ENCODE data around the gene COL9A2. TPM values are rescaled to one million over a fixed set of nuclear protein-coding genes. Genes with fewer than 3 reads are reported as not detected.

Gene COL9A2
- polyA plus RNA-seq, 1 of the 3 experiments (the other 2 are of a cell fraction) = 0.94 TPM

GRCh38 chr1:40257313-40257687 lies 59.8 kb downstream of the COL9A2 start (continued):
- TF ChIP-seq MAX (IDR thresholded peaks at IDR 0.05; ENCODE audit: low read depth) (no peak), GATA2 (CRISPR knock-in tag; IDR thresholded peaks at IDR 0.05) (no peak), RAD21 (IDR thresholded peaks at IDR 0.05; ENCODE audit: low read length) (no peak)

DNA sequence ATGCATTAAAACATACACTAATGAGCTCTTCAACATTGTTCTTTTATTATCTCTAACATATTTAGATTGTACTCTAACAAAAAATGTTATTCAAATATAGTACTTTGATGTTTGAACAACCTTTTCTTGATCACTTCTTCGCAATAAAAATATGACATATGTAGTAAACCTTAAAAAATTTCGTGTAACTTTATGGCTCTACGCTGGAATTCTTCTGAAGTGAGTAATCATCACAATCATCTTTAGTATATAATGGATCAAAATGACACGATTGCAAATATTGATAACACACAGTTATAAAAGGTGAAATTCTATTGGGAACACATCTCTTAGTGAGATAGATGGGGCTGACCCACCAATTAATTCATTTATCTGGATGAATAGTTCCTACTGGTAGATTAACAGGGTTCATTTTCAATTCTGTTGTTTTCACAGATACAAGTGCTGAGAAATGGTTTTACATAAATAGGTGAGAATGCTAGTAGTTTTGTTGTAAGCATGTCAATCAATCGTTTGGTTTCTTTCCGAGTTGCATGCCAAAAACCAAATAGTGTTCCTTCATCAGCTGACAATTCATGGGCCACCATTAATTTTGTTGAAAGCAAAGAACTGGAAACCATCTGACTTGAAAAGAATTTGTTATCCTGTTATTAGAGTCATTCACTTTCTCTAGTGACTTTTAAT lies 60.5 kb downstream of the COL9A2 start:
- no peaks in the 10 kb centered on the region for H3K9me3 ChIP-seq
- DNase-seq = no peak
- POLR2A ChIA-PET = no interaction called here
- peak overlapping the region; percentile 75 to 93 for H3K4me3 ChIP-seq (ENCODE audit: low read depth in 2 of 2, low read length in 1 of 2)
- peak overlapping the region; percentile 77 for H3K4me2 ChIP-seq
- H3K4me1 ChIP-seq (ENCODE audit: control insufficient read depth in 1 of 2, insufficient read depth in 2 of 2, low read depth in 1 of 2, low read length in 1 of 2) = peaks cover 10 to 11% of the 10 kb centered on the region in 2 experiments; a peak in 3 of 4 replicates
- no peaks in the 10 kb centered on the region for H3K9me2 ChIP-seq
- peaks cover 9% of the 10 kb centered on the region for H3F3A ChIP-seq (replicated peaks; ENCODE audit: insufficient read depth)
- H2AFZ ChIP-seq (ENCODE audit: low read depth) = 0 out of 2 replicates have a peak overlapping the region, but pooled peaks have one; percentile 94
- CTCF ChIA-PET = interaction anchor here (1.0 to 2.1 kb wide), 4 partner anchors 59 to 112 kb away, joined by 3 to 6 read pairs (median 4); no protein-coding TSS in a partner anchor
- H4K20me1 ChIP-seq (ENCODE audit: insufficient read depth) = no peaks in the 10 kb centered on the region
- peak overlapping the region; percentile 99 for H3K9ac ChIP-seq
- TF ChIP-seq GATA2 (CRISPR knock-in tag; IDR thresholded peaks at IDR 0.05) (no peak), RFX5 (IDR thresholded peaks at IDR 0.05; ENCODE audit: low read length) (no peak), POLR2AphosphoS5 (IDR thresholded peaks at IDR 0.05; ENCODE audit: low read depth, low read length) (no peak), NFIC (IDR thresholded peaks at IDR 0.05; ENCODE audit: borderline replicate concordance) (no peak), RCOR1 (IDR thresholded peaks at IDR 0.05; ENCODE audit: low read length) (no peak), MAX (IDR thresholded peaks at IDR 0.05; ENCODE audit: low read depth) (no peak), TCF12 (IDR thresholded peaks at IDR 0.05) (no peak), CHD2 (IDR thresholded peaks at IDR 0.05; ENCODE audit: low read length, partially characterized antibody) (no peak), REST (IDR thresholded peaks at IDR 0.05; ENCODE audit: low read depth, low read length) (no peak), MXI1 (IDR thresholded peaks at IDR 0.05; ENCODE audit: low read depth, low read length) (no peak), NRF1 (IDR thresholded peaks at IDR 0.05; ENCODE audit: low read depth, low read length) (no peak), ELF1 (IDR thresholded peaks at IDR 0.05) (no peak), FOXM1 (IDR thresholded peaks at IDR 0.05; ENCODE audit: low read depth) (no peak), SMC3 (IDR thresholded peaks at IDR 0.05; ENCODE audit: low read depth, low read length) (no peak), SIN3A (IDR thresholded peaks at IDR 0.05; ENCODE audit: borderline replicate concordance, low read depth, low read length) (no peak), EP300 (IDR thresholded peaks at IDR 0.05; ENCODE audit: borderline replicate concordance in 1 of 2, low read depth in 1 of 2, low read length in 1 of 2) (no peak)
- TF ChIP-seq, protein P1, sequence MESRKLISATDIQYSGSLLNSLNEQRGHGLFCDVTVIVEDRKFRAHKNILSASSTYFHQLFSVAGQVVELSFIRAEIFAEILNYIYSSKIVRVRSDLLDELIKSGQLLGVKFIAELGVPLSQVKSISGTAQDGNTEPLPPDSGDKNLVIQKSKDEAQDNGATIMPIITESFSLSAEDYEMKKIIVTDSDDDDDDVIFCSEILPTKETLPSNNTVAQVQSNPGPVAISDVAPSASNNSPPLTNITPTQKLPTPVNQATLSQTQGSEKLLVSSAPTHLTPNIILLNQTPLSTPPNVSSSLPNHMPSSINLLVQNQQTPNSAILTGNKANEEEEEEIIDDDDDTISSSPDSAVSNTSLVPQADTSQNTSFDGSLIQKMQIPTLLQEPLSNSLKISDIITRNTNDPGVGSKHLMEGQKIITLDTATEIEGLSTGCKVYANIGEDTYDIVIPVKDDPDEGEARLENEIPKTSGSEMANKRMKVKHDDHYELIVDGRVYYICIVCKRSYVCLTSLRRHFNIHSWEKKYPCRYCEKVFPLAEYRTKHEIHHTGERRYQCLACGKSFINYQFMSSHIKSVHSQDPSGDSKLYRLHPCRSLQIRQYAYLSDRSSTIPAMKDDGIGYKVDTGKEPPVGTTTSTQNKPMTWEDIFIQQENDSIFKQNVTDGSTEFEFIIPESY (IDR thresholded peaks at IDR 0.05; ENCODE audit: borderline replicate concordance, low read depth) = no peak
- TF ChIP-seq, protein P2, sequence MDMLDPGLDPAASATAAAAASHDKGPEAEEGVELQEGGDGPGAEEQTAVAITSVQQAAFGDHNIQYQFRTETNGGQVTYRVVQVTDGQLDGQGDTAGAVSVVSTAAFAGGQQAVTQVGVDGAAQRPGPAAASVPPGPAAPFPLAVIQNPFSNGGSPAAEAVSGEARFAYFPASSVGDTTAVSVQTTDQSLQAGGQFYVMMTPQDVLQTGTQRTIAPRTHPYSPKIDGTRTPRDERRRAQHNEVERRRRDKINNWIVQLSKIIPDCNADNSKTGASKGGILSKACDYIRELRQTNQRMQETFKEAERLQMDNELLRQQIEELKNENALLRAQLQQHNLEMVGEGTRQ (IDR thresholded peaks at IDR 0.05; ENCODE audit: borderline replicate concordance, low read depth, low read length) = no peak
- TF ChIP-seq, protein P3, sequence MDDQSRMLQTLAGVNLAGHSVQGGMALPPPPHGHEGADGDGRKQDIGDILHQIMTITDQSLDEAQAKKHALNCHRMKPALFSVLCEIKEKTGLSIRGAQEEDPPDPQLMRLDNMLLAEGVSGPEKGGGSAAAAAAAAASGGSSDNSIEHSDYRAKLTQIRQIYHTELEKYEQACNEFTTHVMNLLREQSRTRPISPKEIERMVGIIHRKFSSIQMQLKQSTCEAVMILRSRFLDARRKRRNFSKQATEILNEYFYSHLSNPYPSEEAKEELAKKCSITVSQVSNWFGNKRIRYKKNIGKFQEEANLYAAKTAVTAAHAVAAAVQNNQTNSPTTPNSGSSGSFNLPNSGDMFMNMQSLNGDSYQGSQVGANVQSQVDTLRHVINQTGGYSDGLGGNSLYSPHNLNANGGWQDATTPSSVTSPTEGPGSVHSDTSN (IDR thresholded peaks at IDR 0.05) = no peak
- H3K27ac ChIP-seq (ENCODE audit: low read depth in 2 of 2, low read length in 1 of 2) = peak overlapping the region; percentile 96 to 99
- H3K36me3 ChIP-seq (replicated peaks in 1 of 2; ENCODE audit: control insufficient read depth in 1 of 2, insufficient read depth in 2 of 2, low read length in 1 of 2) = peaks cover 12 to 22% of the 10 kb centered on the region in 2 experiments
- WGBS (ENCODE audit: low lambda C conversion rate) = 43% methylated on average over 6 of the region's 6 CpGs
- peaks cover 63% of the 10 kb centered on the region for H3K79me2 ChIP-seq (ENCODE audit: insufficient read depth)
- no peaks in the 10 kb centered on the region for H3K27me3 ChIP-seq (ENCODE audit: insufficient read depth)

All from SK-N-SH (cell line).